GM12865 (cell line): Measurements from ENCODE around the gene NSD2.
"Not testable (repeated sequence)": the region's sequence is repeated elsewhere in the genome, so short reads cannot be mapped to it uniquely, and the experiment has no call there.

Source experiments
- DNase-seq: peaks from one replicate; pipeline ENCODE4 v3.0.0; 2010; ENCODE audit warnings: low read depth
- H3K4me3 ChIP-seq: 2 replicates; pipeline ENCODE4 v1.5.1; 2011; ENCODE audit warnings: mild to moderate bottlenecking, low read depth, low read length, control low read depth
- TF ChIP-seq, protein P1 (sequence below): IDR thresholded peaks from 2 replicates; pipeline ENCODE4 v1.5.1; 2011; ENCODE audit warnings: low read length, control low read depth, low read depth, inconsistent platforms; ENCODE audit not compliant: insufficient read depth; ENCODE audit errors: missing control alignments

NSD2 gene

DNA sequence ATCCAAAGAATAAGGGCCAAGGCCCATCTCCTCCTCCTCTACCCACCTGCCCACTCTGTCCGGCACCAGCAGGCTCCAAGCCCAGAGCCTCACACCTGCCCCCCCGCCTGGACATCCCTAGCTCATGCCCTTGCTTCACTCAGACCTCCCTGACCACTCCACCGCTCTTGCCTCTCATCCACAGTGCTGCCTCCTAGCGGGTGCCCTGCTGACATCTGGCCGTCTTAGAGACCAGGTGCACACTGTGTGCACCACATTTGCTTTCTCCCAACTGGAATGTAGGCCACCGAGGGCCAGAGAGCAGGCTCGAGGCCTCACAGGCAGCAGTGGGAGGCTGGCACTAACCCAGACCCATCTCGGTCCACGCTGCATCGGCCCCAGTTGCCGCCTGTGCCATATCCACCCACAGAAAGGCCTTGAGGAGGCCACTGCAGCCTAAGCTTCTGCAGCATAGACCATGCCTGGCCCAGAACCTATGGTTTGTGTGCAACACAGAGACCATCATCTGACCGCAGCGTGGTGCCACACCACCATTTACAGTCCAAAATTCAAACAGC, 28.8 kb upstream of the NSD2 start:
- no peak overlapping the region for H3K4me3 ChIP-seq
- TF ChIP-seq, protein P1, sequence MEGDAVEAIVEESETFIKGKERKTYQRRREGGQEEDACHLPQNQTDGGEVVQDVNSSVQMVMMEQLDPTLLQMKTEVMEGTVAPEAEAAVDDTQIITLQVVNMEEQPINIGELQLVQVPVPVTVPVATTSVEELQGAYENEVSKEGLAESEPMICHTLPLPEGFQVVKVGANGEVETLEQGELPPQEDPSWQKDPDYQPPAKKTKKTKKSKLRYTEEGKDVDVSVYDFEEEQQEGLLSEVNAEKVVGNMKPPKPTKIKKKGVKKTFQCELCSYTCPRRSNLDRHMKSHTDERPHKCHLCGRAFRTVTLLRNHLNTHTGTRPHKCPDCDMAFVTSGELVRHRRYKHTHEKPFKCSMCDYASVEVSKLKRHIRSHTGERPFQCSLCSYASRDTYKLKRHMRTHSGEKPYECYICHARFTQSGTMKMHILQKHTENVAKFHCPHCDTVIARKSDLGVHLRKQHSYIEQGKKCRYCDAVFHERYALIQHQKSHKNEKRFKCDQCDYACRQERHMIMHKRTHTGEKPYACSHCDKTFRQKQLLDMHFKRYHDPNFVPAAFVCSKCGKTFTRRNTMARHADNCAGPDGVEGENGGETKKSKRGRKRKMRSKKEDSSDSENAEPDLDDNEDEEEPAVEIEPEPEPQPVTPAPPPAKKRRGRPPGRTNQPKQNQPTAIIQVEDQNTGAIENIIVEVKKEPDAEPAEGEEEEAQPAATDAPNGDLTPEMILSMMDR = no peak
- DNase-seq = no peak

DNA sequence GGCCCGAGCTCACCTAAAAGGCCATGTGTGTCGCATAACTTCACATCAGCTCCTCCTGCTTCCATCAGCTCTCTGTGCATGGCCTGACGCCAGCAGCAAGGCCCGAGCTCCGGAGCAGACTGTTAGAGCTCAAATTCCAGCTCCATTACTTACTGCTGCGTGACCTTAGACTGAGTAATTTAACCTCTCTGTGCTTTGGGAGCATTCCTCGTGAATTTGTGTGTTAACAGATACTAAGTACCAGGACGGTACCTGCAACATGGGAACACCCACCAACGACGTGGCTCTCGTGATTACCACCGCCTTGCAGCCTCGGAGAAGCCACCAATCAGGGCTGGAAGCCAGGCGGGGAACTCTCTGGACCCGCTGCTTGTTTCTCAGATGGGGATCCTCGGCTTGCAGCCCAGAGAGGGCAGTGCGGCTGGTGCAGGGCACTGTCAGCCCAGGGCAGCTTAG, 28.2 kb upstream of the NSD2 start:
- no peak for DNase-seq
- no peak overlapping the region for H3K4me3 ChIP-seq
- TF ChIP-seq, protein P1 = no peak

DNA sequence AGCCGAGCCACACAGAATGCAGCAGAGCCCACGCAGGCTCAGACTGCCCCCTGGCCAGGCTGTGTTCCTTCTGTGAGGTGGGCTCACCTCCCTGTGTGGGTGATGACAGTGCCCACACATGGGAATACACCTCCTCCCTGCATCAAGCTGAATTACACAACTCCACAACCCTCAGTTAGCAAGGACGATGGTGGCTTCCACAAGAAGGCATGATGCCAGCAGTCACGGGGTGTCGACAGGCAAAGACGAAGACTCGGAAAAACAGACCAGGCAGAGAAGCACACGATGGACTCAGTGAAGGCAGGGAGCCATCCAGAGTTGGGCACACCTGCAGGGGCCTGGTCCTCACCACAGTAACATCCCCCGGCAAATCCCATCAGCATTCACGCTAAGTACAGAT, 27.3 kb upstream of the NSD2 start:
- H3K4me3 ChIP-seq = no peak overlapping the region
- DNase-seq = no peak
- TF ChIP-seq, protein P1 = no peak

DNA sequence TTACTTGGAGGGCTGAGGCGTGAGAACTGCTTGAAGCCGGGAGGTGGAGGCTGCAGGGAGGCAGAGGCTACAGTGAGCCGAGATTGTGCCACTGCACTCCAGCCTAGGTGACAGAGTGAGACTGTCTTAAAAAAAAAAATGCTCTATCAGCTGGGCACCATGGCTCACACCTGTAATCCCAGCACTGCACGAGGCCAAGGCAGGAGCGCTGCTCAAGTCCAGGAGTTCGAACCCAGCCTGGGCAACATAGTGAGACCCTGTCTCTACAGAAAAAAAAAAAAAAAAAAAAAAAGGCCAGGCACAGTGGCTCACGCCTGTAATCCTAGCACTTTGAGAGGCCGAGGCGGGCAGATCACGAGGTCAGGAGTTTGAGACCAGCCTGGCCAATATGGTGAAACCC, 26.6 kb upstream of the NSD2 start:
- not testable (repeated sequence) for H3K4me3 ChIP-seq, DNase-seq

DNA sequence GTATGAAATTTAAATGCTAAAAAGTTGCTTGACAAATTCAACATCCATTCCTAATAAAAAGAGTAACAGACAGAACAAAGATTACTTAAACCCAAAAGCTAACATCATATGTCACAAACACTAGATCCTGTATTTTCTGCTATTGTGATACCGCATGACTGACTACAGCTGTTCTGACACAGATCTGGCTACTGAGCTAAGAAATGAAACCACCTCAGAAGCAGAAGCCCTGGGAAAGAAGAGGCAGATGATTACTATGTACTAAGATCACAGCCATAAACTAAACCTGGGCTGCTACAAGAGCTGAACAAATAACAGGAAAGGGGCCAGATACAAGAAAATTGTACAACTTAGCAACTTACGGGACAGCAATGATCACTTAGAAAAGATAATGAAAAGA, 24.6 kb upstream of the NSD2 start:
- no peak overlapping the region for H3K4me3 ChIP-seq
- TF ChIP-seq, protein P1 = no peak
- peak; percentile 47 for DNase-seq

DNA sequence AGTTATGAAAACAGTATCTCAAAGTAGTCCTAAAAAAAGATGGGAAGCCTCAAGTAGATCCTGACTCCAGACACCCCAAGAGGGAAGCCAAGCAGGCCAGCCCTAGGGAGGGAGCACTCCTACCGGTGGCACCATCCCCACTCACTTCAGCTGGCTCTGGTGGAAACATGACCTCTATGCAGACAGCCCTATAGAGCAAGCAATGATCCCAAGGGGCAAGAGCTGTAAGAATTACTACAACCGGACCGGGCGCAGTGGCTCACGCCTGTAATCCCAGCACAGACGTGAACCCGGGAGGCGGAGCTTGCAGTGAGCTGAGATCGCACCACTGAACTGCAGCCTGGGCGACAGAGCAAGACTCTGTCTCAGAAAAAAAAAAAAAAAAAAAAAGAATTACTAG, 20.9 kb upstream of the NSD2 start:
- TF ChIP-seq, protein P1 = no peak
- DNase-seq = no peak
- H3K4me3 ChIP-seq = no peak overlapping the region

DNA sequence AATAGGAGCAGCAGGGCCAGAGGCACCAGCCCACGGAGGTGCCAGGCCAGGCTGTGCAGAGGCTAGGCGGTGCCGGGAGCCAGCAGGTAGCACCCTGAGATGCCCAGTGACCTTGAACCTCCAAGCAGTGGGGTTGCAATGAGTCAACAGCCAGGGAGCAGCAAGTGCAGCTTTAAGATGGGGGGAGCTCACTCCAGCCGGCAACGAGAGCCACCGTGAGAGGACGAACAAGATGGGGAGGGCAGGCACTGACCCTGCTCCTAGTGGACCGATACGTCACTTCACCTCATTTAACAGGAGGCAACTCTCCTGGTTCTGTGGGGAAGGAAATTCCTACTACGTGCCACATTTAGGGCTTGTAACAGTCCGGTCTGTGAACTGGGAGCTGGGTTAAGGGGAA, 20.0 kb upstream of the NSD2 start:
- no peak for DNase-seq
- no peak overlapping the region for H3K4me3 ChIP-seq
- TF ChIP-seq, protein P1 = no peak
